ENCODE data around the gene THRB.

THRB gene

DNA sequence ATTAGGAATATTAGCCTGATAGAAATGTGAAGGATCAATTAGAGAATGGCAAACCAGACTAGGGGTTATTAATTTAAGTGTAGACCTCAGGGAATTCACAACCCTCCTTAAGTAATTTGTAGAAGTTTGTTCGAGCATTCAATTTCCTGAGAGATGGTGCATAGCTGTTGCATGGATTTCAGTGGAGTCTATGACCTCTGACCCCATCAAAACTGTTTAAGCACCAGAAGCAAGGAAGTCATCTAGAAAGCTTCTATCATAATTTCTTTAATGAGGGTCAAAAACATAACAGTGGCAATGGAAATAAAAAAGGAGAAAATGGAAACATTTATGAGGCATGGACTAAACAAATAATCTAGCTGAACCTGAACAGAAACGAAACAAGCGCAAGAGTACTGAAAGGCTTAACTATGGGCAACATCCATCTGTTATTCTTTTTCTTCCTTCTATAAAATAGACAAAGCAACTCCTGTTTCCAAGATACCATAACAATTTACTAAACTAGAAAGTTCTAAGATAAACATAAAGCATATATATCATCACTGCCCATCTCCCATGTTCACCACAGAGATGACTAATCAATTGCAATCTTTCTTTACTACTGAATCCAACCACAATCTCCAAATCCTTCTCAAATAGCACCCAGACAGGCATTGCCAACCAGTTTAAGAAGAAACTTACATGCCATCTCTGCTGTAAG, 151.4 kb downstream of the THRB start:
- DNase-seq, result no peak

DNA sequence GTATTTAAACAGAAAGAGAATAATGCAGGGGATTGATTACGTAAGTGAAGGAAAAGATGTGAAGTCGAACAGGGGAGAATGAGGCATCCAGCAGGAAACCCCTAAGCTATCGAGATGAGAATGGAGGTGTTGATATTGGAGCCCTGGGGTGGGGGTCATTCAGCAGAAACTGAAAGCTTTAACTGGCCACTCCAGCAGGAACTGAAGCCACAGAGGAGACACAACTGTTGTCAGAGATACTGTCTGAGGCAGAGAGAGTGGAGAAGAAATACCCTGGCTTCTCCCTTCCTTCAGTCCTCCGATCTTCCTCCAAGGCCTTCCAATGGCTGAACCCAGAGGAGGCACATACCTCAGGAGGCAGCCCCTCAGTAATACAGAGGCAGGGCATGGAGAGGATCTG, 152.4 kb downstream of the THRB start:
- DNase-seq, result no peak

DNA sequence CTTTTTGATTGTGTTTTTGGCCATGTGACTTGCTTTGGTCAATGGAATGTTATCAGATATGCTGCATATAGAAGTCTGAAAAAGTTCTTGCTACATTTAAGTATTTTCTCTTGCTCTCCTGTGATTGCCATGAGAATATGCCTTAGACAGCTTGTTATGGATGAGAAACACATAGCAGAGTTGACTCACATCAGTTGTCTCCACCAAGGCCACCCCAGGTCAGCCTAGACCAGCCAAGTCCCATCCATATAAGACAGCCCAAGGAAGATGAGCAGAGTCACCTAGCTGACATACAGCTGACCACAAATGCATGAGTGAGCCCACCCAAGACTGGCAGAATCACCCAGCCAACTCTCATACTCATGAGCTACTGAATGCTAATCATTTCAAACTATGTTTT, 153.0 kb downstream of the THRB start:
- DNase-seq, result no peak

DNA sequence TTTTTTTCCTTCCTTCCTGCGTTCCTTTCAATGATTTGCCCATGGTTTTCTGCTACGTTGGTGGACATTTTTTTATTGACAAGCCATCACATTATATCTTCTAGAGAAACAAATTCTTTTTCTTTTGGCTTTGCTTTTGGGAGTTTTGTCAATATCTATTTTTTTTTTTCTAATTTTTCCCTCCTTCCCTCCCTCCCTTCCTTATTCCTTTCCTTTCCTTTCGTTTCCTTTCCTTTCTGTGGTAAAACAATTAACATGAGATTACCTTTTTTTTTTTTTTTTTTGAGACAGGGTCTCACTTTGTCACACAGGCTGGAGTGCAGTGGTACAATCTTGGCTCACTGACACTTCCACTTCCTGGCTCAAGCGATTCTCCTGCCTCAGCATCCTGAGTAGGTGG, 153.7 kb downstream of the THRB start:
- no peak for DNase-seq

DNA sequence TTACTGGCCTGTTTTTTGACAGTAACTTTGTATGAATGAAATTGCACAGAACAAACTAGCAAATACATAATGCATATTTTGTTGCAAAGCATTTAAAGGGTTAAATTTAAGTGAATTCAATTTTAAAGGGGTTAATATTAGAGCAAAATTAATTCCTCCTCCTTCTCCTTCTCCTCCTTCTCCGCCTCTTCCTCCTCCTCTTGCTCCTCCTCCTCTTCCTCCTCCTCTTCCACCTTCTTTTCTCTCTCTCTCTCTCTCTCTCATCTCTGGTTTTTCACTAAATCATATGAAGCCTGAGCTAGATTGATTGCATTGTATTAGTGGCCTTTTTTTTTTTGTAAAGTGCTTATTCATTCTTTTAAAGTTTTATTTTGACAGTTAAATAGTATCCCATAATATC, 154.5 kb downstream of the THRB start:
- DNase-seq, result no peak

DNA sequence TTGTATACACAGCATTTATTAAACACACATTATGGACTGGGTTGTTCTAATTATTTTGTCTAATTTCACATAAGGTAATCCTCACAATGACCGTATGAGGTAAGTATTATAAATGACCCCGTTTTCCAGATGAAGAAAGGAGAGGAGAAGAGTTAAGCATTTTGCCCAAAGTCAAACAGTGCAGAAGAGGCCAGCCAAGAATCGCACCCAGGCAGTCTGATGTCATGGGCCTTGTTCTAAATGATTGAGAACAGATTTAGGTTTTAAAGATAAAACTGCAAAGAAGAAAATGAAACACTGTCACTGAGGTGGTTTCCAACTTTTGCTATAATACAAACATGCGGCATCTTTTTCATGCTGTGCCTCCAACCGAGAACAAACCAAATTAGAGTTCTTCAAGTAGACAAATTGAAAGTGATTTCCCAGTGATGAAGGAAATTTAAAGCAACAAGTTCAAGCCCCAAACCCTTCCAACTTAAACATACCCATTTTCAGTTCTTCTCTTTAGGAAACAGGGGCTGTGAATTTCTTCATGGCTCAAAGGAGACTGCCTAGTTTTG, 155.3 kb downstream of the THRB start:
- no peak for DNase-seq

DNA sequence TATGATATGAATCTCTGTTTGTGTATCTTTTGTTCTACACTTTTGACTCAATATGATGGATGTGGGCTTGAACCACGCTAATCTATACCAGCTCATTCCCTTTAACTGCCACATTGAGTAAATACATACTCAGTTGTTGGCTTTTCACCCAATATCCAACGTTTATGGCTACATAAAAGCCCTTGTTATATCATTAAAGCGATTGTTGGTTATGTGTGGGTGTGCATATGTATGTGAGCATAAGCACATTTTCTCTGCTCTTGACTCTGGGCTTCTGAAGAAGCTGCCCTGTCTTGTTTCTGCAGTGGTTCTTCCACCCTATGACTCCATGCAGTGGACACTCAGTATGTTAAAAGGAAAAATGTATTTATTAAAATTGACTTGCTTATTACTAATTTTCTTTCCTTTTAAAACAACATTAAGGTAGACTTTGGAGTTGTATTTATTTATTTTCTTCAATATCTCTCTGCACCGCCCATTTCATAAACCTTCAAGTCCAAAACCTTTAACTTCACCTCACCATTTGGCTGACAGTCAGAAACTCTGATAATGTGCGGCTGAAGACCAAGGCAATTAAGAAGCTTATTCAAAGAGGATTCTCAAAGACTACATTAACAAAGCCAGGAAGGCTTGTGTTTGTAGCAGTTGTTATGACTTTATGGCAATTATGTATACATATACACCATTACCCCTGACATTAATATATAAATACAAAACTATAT, 156.1 kb downstream of the THRB start:
- no peak for DNase-seq

DNA sequence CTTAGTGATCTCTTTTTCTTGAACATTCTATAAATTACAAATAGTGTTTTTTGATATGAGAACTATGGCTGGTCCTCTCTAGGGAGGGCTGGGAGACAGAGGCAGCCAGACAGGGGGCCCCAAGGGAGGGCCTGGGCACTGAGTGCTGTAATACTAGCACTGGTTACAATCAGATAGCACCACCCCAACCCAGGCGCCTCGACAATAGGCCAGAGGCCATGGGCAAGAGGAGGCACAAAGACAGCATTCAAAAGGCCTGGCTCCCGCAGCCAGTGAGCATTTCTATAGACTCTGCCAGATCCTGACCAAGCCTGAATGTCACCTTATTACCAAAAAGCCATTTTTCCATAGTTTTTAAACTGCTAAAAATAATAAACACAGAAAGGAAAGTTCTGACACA, 158.5 kb downstream of the THRB start:
- no peak for DNase-seq

DNA sequence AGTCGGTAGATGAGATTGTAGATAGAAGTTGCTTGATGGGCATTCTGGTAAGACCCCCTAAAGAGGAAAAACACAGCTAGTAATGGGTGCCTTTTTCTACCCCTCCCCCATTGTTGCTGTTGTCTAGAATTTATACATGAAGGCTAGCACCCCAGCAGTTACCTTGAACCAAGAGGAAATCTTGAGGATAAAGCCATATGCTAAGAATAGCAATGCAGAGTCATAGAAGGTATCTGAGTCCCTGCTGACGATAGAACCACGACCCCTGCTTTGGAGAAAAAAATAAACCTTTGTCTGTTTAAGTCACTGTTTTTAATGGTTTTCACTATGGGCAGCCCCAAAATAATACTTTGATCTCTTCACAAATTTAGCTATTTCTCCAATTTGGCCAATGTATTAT, 162.6 kb downstream of the THRB start:
- DNase-seq, result no peak

DNA sequence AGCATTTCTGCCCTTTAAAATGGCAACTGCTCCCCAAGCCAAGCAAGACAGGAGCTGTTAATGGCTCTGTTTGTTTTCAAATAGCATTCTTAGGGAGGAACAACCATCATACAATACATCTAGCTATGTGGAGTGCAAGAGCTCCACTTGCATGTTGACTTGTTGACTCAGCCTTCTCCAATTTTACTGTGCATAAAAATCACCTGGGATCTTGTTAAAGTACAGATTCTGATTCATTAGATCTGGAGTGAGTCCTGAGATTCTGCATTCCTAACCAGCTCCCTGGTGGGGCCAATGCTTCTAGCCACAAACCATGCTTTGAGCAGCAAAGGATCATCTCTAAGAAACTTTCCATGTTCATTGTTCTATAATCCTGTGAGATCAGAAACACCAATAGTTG, 171.4 kb downstream of the THRB start:
- no peak for DNase-seq

DNA sequence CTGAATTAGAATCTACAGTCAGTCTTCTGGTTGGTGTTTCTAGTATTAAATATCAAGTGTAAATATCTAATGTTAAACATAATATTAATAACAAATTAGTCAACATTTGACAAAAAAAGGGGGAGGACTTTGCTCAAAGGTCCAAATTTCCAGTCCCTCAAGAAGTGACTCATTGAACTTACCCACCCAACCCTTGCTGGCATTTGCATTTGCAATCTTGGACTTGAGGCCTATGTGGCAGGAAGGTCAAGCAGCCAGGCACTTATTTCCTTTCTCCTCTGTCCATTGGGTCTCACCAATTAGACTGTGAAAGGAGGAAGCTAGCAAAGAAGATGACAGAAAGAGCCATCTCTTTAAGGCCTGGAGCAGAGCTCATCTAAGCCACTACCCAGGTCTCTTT, 174.0 kb downstream of the THRB start:
- no peak for DNase-seq

DNA sequence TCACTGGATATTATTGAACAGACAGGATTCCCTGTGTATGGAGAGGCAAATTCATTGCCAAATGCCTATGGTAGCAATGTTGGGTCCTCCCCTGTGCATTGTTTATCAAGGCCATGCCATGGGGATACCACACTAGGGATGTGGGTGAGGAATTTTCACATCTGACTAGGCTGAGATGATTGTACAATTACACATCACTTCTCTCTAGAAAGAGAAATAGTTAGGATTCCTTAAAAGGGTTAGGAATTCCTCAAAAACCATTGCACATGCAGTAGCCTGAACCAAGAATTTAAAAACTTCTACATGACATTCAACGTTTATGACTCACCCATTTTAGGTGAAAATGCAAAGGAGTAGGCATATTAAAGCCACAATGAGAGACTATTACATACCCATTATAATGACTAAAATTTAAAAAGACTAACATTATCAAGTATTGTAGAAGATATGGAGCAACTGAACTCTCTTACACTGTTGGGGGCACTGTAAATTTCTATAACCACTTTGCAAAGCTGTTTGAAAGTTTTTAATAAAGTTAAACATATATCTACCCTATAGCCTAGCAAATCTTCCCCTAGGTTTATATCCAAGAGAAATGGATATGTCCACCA, 175.9 kb downstream of the THRB start:
- no peak for DNase-seq

DNA sequence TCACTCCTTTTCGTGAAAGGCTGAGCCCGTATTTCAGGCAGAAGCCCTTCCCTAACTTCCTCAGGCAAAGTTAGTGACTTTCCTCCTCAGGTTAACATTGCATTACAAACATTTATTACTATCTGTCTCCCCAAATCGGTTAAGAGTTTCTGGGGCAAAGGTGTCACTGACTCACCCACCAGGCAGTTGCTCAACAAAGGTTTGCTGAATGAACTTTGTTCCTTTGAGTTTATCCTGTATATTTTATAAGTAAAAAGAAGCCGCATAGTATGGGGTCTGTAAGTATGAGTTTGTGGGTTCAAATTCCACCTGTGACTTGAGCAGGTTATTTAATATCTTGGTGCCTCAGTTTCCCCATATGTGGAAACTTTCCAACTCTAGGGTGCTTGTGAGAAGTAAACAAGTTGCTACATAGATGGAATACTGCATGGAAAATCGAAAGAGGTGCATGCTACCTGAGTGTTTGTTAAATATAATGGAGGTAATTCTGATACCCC, 177.7 kb downstream of the THRB start:
- no peak for DNase-seq

DNA sequence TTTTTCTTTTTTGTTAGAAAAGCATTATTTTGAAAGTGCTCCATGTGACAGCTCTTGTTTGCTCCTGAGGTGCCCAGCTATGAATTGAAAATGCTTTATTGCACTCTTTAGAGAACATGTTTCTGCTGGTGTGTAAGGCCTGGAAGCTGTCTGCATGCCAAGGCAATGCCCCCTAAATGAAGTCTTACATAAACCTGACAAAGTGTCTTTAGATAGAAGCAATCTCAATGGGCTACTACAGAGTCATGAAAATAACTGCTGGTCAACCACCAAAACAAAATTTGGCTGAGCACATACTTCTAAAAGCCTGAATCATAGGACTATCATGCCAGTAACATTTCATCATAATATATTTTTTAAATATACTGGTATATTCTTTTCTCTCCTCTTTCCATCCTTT, 178.7 kb downstream of the THRB start:
- DNase-seq, result no peak

DNA sequence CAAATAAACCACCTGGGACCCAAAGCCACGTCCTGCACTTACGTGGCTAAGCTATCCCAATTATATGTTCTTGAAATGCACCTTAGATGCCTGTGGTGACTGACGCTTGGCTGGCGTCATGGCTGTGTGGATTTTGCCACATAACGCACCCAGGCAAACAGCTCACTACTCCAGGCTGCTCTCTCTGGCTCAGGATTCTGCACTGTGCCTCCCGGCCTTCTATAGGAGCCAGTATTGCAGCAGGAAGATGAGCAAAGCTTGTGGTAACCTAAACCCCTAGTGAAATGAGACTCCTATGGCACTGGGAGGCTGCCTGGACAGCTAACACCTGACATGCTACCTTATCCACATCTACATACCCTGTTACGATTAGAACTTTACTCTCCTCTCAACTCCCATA, 179.3 kb downstream of the THRB start:
- no peak for DNase-seq

DNA sequence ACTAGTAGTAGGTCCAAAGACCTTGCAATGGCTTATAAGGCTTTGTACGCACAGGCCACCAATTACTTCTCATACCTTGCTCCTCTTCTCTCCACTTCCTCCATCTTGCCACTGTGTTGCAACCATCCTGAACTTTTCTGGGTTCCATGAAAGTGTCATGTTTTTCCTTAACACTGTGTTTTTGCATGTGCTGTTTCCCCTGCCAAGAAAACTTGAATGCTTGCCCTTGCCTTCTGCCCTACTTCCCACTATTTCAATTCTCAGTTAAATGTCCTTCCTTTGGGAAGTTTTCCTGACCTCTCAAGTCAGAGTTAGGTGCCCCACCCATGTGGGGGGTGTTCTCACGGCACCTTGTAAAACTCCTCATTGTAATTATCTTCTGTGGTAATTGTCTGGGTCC, 182.8 kb downstream of the THRB start:
- DNase-seq, result no peak

DNA sequence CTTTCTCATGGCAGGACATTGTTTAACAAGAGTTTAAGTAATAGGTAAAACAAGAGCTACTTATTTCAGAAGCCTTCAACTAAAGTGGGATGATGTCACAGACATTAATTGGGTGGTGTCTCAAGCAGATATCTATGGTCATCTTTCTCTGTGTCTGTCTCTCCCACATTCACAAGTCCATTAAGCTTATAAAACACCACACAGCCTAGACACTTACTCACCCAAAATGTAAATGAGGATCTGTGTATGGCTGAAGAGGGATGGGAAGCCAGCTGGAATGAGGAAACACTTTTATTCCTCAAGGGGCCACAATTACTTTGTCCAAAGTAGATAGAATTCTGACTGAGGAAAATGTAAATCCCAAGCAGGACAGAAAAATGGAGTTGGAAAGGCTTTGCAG, 183.8 kb downstream of the THRB start:
- no peak for DNase-seq

DNA sequence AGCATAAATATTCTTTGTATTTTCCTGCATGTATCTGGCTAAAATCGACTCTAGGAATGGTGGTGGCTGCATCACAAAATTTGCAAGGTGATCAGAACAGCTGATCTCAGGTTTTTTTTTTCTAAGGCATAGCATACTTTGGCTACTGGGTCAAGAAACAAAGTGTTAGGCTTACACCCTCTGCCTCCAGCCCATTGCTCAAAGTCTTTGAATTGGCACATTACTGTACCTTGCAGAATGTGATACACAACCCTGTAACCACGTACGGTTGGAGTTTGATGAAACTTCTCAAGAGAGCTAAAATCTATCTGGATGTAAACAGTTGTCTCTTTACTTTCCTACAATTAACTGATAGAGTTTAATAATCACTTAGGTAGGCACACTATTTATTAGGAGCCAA, 188.1 kb downstream of the THRB start:
- DNase-seq, result no peak

DNA sequence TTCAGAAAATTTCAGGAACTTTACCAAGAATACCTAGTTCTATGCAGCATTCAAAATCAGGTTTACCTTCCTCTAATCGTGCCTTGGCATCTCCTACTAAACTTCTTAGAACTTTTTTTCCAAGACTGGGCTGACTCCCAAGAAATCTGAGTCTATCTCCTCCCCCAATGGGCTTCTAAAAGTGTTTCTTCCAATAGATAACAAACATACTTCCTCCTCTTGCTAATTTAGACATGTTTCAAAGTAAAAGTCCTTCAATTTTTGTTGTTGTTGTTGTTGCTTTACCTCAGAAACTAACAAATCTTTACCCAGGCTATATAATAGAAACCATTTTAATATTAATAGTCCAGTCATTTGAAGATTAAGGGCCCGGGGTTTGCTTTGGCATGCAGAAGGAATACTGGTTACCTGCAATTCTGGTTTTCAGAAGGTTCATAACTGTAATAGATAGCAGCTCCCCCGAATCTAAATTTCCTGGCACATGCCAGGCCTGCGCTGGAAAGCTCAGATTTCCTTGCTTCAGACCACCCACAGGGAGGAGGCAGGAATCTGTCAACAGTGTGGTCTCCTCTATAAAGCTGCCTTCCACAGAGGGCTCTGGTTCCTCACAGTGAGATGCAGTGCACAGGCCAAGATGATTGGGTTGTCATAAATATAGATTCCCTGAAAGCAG, 188.7 kb downstream of the THRB start:
- no peak for DNase-seq

DNA sequence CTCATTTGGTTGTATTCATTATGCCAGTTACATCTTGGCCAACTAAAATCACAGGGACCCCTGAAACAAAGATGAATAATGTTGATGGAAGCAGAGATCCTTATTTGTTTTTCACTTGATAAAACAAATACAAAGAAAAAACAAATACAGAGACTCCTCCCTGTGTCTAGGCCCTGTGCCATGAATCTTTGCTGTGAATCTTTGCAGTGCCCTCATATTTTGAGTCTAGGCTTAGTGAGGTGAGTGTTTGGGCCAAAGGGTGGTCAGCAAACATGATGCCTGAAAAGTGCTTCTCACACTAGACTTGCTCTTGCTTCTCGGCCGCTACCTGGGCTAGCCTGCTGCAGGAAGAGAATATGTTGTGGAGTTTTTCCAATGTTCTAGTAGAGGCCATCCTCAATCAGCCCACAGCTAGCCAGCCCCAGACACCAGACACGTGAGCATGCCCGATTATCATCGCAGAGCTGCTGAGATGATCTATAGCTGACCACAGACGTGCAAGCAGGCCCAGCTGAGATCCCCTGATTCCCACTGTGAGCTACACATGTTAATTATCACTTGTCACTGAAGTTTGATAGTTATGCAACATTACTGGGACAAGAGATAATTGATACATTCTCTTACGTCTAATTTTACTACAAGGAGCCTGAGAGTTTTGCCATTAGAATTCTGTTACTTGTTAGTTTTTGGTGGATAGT, 191.4 kb downstream of the THRB start:
- no peak for DNase-seq

DNA sequence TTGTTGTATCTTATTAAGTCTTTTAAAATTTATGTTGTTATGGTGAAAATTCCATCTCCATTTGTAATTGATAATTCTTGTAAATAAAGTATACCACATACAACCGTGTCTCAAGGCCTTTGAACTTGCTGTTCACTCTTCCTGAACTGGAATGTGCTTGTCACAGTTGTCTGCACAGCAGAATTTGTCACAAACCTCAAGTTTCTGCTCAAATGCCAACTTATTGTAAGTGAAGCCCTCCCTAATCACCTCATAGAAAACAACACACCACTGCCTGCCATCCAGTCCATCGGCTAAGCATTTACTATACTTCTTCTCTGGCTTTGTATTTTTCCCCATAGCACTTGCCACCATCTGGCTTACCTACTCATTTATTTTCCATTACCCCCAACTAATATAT, 192.3 kb downstream of the THRB start:
- no peak for DNase-seq

DNA sequence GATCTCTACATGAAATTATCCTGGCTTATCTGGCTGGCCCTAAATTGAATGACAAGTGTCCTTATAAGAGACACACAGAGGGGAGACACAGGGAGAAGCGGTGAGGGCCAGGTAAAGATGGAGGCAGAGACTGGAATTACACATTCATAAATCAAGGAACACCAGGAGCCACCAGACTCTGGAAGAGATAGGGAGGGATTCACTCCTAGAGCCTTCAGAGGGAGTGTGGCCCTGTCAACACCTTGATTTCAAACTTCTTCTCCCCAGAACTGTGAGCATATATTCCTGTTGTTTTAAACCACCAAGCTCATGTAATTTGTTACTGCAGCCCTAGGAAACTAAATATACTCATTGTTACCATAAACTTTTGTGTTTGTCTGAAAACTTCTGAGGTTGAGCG, 193.7 kb downstream of the THRB start:
- no peak for DNase-seq
